Panc1 (cell line): ENCODE results near the gene PLCH1. TPM values are rescaled to one million over a fixed set of nuclear protein-coding genes. Genes with fewer than 3 reads are reported as not detected.

Source experiments
- ATAC-seq: fragments of 200-7000 bp; cut with Tn5 transposase; 2 replicates; pipeline ENCODE4 v1.9.1; 2020; ENCODE audit warnings: mild to moderate bottlenecking, moderate library complexity
- BruUV-seq: library from RNA; stranded (reverse); fragments of 400-500 nt; replicated peaks from 2 replicates; lab custom pipeline; 2021; lab: Mats Ljungman, UMichigan
- CTCF ChIA-PET: fragments of 300-600 bp; sonication (Branson Sonifier 250); formaldehyde crosslinking; loops from one replicate; lab custom pipeline; 2022; ENCODE audit warnings: antibody characterized with exemption; lab: Charles Lee
- POLR2A ChIA-PET: fragments of 300-600 bp; sonication (Branson Sonifier 250); formaldehyde crosslinking; loops from one replicate; lab custom pipeline; 2022; ENCODE audit warnings: antibody characterized with exemption; lab: Charles Lee
- DNase-seq: peaks from one replicate; pipeline ENCODE4 v3.0.0-alpha.2; 2010; ENCODE audit warnings: low read depth, low spot score
- H3K27ac ChIP-seq: 2 replicates; pipeline ENCODE4 v1.5.1; 2011; ENCODE audit warnings: mild to moderate bottlenecking, low read length, inconsistent platforms
- H3K27me3 ChIP-seq: fragments of 200-500 bp; sonication (Bioruptor generic); 2 replicates; pipeline ENCODE4 v1.6.0; 2014; ENCODE audit warnings: low read length, inconsistent platforms; ENCODE audit not compliant: control insufficient read depth, insufficient read depth
- H3K36me3 ChIP-seq: fragments of 200-500 bp; sonication (Bioruptor generic); 2 replicates; pipeline ENCODE4 v1.5.1; 2014; ENCODE audit warnings: inconsistent platforms, mild to moderate bottlenecking, low read length, moderate library complexity; ENCODE audit not compliant: control insufficient read depth, insufficient read depth
- H3K4me1 ChIP-seq: 2 replicates; pipeline ENCODE4 v1.5.1; 2011; ENCODE audit warnings: inconsistent platforms, mild to moderate bottlenecking, low read length, moderate library complexity; ENCODE audit not compliant: control insufficient read depth, insufficient read depth
- H3K4me3 ChIP-seq, 2 experiments: 2 replicates each; pipeline ENCODE4 v1.5.1; 2011 to 2012; ENCODE audit warnings: low read depth in 2 of 2, low read length in 2 of 2, mild to moderate bottlenecking in 2 of 2, inconsistent platforms in 1 of 2, moderate library complexity in 1 of 2
- H3K9me3 ChIP-seq: fragments of 200-500 bp; sonication (Bioruptor generic); 2 replicates; pipeline ENCODE4 v1.5.1; 2014; ENCODE audit warnings: low read depth, mild to moderate bottlenecking, inconsistent platforms, low read length, moderate library complexity; ENCODE audit not compliant: control insufficient read depth, insufficient read depth
- POLR2AphosphoS5 ChIP-seq: IDR thresholded peaks from 2 replicates; pipeline ENCODE4 v1.6.1; 2012; ENCODE audit warnings: mild to moderate bottlenecking, low read depth, low read length, moderate library complexity
- SIN3A ChIP-seq: IDR thresholded peaks from 2 replicates; pipeline ENCODE4 v1.6.1; 2012; ENCODE audit warnings: low read depth, mild to moderate bottlenecking, low read length, moderate library complexity, borderline replicate concordance; ENCODE audit not compliant: insufficient read depth
- TCF7L2 ChIP-seq: IDR thresholded peaks from 2 replicates; pipeline ENCODE4 v1.6.1; 2011; ENCODE audit warnings: mild to moderate bottlenecking, low read depth, low read length, inconsistent platforms
- in situ Hi-C: cut with HindIII; loops from 2 replicates; pipeline ENCODE4 v1.10.0; 2016; ENCODE audit warnings: low sequenced_read_pairs, low pct_unique_long_range_greater_than_20kb
- intact Hi-C: fragments of 100-400 bp; cut with micrococcal nuclease; formaldehyde crosslinking; loops from one replicate; pipeline ENCODE4 v1.10.0; 2022; ENCODE audit not compliant: unreplicated experiment
- total RNA-seq: library from RNA; stranded (reverse); gene quantifications from one replicate; pipeline ENCODE4 v1.2.1, GENCODE V29; 2021; ENCODE audit not compliant: unreplicated experiment
- TF ChIP-seq, protein P1 (sequence below), 2 experiments: IDR thresholded peaks; 2 replicates each; pipeline ENCODE4 v1.6.1; 2011 to 2012; ENCODE audit warnings: low read depth in 2 of 2, control low read depth in 1 of 2, low read length in 1 of 2, mild to moderate bottlenecking in 1 of 2, moderate library complexity in 1 of 2; ENCODE audit not compliant: insufficient read depth in 1 of 2
- TF ChIP-seq, protein P2 (sequence below): fragments of 450-650 bp; IDR thresholded peaks from 2 replicates; pipeline ENCODE4 v1.5.1; 2017; ENCODE audit warnings: mild to moderate bottlenecking

Gene PLCH1
- total RNA-seq, 1 experiment from 2014 or later, result 0.03 TPM

DNA sequence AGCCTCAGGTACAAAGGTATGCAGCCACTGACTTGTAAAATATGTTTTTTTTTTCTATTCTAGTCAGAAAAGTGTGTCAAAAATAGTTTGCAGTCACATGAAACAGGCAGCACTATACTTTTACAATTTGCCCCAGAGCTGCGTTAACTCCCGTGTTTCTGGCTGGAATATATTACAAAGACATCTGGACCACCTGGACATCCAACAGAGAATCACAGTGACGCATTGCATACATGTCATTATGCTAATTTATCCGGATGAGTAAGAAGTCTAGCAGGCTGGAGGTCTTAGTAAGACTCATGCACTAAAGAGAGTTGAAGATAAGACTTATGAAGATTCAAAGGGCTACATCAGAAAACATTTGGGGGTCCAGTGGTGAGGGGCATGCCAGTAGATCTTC is 412.2 kb downstream of the PLCH1 start:
- H3K4me1 ChIP-seq, result no peaks in the 10 kb centered on the region
- no peak for ATAC-seq
- no peaks in the 10 kb centered on the region for H3K36me3 ChIP-seq
- no peak for TF ChIP-seq POLR2AphosphoS5
- TF ChIP-seq SIN3A, result no peak
- CTCF ChIA-PET, result no interaction called here
- POLR2A ChIA-PET, result no interaction called here
- H3K27me3 ChIP-seq, result no peaks in the 10 kb centered on the region; the same call in 1 of the 2 replicates
- no peaks in the 10 kb centered on the region for H3K9me3 ChIP-seq
- no peak overlapping the region for H3K4me3 ChIP-seq
- DNase-seq, result no peak
- intact Hi-C loops (no loop called here), in situ Hi-C loops (no loop called here)
- no TSS peak for BruUV-seq
- H3K27ac ChIP-seq, result no peak overlapping the region

DNA sequence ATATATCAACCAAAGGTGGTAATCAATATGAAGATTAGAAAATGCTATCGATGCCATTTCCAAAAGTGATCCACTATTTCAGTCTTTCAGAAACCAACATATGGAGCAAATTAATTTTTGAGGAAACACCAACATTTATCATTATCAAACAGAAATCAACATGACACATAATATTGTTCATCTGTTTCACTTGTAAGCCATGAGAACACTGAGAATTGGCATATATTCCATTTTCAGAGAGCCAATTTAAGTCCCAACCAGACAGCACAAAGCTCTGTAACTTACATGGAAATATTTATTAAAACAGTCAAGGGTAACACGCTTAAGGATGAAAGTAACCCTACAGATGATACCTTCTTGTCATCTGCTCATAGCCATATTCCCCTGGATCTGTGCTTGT is 413.8 kb downstream of the PLCH1 start:
- Histone ChIP-seq H3K27me3 (no peaks in the 10 kb centered on the region; the same call in 1 of the 2 replicates), H3K4me1 (no peaks in the 10 kb centered on the region), H3K4me3 (no peak overlapping the region), H3K36me3 (no peaks in the 10 kb centered on the region), H3K27ac (no peak overlapping the region), H3K9me3 (no peaks in the 10 kb centered on the region)
- POLR2A ChIA-PET, result no interaction called here
- TF ChIP-seq POLR2AphosphoS5, result no peak
- TF ChIP-seq, protein P1, sequence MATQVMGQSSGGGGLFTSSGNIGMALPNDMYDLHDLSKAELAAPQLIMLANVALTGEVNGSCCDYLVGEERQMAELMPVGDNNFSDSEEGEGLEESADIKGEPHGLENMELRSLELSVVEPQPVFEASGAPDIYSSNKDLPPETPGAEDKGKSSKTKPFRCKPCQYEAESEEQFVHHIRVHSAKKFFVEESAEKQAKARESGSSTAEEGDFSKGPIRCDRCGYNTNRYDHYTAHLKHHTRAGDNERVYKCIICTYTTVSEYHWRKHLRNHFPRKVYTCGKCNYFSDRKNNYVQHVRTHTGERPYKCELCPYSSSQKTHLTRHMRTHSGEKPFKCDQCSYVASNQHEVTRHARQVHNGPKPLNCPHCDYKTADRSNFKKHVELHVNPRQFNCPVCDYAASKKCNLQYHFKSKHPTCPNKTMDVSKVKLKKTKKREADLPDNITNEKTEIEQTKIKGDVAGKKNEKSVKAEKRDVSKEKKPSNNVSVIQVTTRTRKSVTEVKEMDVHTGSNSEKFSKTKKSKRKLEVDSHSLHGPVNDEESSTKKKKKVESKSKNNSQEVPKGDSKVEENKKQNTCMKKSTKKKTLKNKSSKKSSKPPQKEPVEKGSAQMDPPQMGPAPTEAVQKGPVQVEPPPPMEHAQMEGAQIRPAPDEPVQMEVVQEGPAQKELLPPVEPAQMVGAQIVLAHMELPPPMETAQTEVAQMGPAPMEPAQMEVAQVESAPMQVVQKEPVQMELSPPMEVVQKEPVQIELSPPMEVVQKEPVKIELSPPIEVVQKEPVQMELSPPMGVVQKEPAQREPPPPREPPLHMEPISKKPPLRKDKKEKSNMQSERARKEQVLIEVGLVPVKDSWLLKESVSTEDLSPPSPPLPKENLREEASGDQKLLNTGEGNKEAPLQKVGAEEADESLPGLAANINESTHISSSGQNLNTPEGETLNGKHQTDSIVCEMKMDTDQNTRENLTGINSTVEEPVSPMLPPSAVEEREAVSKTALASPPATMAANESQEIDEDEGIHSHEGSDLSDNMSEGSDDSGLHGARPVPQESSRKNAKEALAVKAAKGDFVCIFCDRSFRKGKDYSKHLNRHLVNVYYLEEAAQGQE (IDR thresholded peaks at IDR 0.05; ENCODE audit: insufficient read depth in 1 of 2, low read depth in 2 of 2, low read length in 1 of 2), result no peak
- no peak for TF ChIP-seq SIN3A
- CTCF ChIA-PET, result no interaction called here
- DNase-seq (no peak), ATAC-seq (no peak)
- in situ Hi-C loops, result no loop called here
- no TSS peak for BruUV-seq
- intact Hi-C loops, result no loop called here

DNA sequence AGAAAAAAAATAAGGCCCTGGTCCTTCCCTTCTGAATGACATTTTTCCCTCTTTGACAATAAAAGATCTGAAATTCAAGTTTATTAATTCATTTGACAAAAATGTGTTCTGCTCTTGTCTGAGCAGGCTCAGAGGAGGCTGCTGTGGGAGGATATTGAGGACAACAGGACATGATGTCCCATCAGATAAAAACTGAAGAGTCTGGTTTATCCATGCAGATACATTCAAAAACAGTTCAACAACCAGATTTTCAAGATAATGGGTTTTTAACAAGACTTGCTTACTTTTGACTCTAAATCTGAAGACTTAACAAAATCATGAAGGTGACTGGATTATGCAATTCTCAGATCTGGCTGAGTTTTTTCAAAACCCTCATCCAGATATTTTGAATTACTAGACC is 414.5 kb downstream of the PLCH1 start:
- no peaks in the 10 kb centered on the region for H3K9me3 ChIP-seq
- ChIA-PET POLR2A (no interaction called here), CTCF (no interaction called here)
- ATAC-seq, result no peak
- TF ChIP-seq TCF7L2 (no peak), SIN3A (no peak), POLR2AphosphoS5 (no peak)
- TF ChIP-seq, protein P2, sequence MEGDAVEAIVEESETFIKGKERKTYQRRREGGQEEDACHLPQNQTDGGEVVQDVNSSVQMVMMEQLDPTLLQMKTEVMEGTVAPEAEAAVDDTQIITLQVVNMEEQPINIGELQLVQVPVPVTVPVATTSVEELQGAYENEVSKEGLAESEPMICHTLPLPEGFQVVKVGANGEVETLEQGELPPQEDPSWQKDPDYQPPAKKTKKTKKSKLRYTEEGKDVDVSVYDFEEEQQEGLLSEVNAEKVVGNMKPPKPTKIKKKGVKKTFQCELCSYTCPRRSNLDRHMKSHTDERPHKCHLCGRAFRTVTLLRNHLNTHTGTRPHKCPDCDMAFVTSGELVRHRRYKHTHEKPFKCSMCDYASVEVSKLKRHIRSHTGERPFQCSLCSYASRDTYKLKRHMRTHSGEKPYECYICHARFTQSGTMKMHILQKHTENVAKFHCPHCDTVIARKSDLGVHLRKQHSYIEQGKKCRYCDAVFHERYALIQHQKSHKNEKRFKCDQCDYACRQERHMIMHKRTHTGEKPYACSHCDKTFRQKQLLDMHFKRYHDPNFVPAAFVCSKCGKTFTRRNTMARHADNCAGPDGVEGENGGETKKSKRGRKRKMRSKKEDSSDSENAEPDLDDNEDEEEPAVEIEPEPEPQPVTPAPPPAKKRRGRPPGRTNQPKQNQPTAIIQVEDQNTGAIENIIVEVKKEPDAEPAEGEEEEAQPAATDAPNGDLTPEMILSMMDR, result no peak
- TF ChIP-seq, protein P1 (IDR thresholded peaks at IDR 0.05; ENCODE audit: insufficient read depth in 1 of 2, low read depth in 2 of 2, low read length in 1 of 2), result no peak
- intact Hi-C loops, result no loop called here
- no peaks in the 10 kb centered on the region for H3K4me1 ChIP-seq
- H3K27me3 ChIP-seq, result no peaks in the 10 kb centered on the region; the same call in 1 of the 2 replicates
- no peak overlapping the region for H3K4me3 ChIP-seq
- H3K36me3 ChIP-seq, result no peaks in the 10 kb centered on the region
- BruUV-seq, result no TSS peak
- no peak for DNase-seq
- H3K27ac ChIP-seq, result no peak overlapping the region
- in situ Hi-C loops, result no loop called here
